OCI-LY7 (cell line): ENCODE results near the gene TUBA1C. TPM values are rescaled to one million over a fixed set of nuclear protein-coding genes. Genes with fewer than 3 reads are reported as not detected.
"Not testable (repeated sequence)": the region's sequence is repeated elsewhere in the genome, so short reads cannot be mapped to it uniquely, and the experiment has no call there.

Experiments used
- BruUV-seq: library from RNA; stranded (reverse); fragments of 400-500 nt; replicated peaks from 2 replicates; lab custom pipeline; 2021; lab: Mats Ljungman, UMichigan
- CTCF ChIA-PET: fragments of 300-600 bp; sonication (Branson Sonifier 250); formaldehyde crosslinking; loops from one replicate; lab custom pipeline; 2022; ENCODE audit warnings: antibody characterized with exemption; ENCODE audit not compliant: unreplicated experiment; lab: Charles Lee
- POLR2A ChIA-PET: fragments of 300-600 bp; sonication (Branson Sonifier 250); formaldehyde crosslinking; loops from one replicate; lab custom pipeline; 2022; ENCODE audit warnings: antibody characterized with exemption; lab: Charles Lee
- DNase-seq: peaks from one replicate; pipeline ENCODE4 v3.0.0-alpha.2; 2015; ENCODE audit warnings: low spot score
- H2AFZ ChIP-seq: fragments of 200-600 bp; sonication (generic), shearing (Covaris generic); 2 replicates; pipeline ENCODE4 v1.6.1; 2014; ENCODE audit warnings: mild to moderate bottlenecking, antibody characterized with exemption, low read length, moderate library complexity
- H3K27ac ChIP-seq: fragments of 200-600 bp; sonication (generic); 2 replicates; pipeline ENCODE4 v1.5.1; 2014; ENCODE audit warnings: mixed run types, low read depth, mild to moderate bottlenecking, moderate library complexity, low read length, inconsistent platforms; ENCODE audit not compliant: poor library complexity, severe bottlenecking
- H3K36me3 ChIP-seq: fragments of 200-600 bp; sonication (generic); 2 replicates; pipeline ENCODE4 v1.6.1; 2014; ENCODE audit warnings: mild to moderate bottlenecking, antibody characterized with exemption, low read length, moderate library complexity, mixed read lengths; ENCODE audit not compliant: insufficient read depth
- H3K4me1 ChIP-seq: fragments of 200-600 bp; sonication (generic); 2 replicates; pipeline ENCODE4 v1.5.1; 2014; ENCODE audit warnings: mild to moderate bottlenecking, low read length; ENCODE audit not compliant: insufficient read depth, poor library complexity, severe bottlenecking
- H3K4me2 ChIP-seq: fragments of 200-600 bp; sonication (generic); 2 replicates; pipeline ENCODE4 v1.6.1; 2014; ENCODE audit warnings: mild to moderate bottlenecking, low read length
- H3K4me3 ChIP-seq: fragments of 200-600 bp; sonication (generic); 2 replicates; pipeline ENCODE4 v1.5.1; 2014; ENCODE audit warnings: mild to moderate bottlenecking, low read depth, low read length; ENCODE audit not compliant: poor library complexity, severe bottlenecking
- H3K79me2 ChIP-seq: fragments of 200-600 bp; sonication (generic); 2 replicates; pipeline ENCODE4 v1.6.1; 2016; ENCODE audit warnings: low read depth, mild to moderate bottlenecking, low read length, moderate library complexity, mixed read lengths; ENCODE audit not compliant: insufficient read depth
- H3K9me2 ChIP-seq: fragments of 200-600 bp; sonication (generic); 2 replicates; pipeline ENCODE4 v1.6.1; 2016; ENCODE audit warnings: mild to moderate bottlenecking, low read length, mixed read lengths; ENCODE audit not compliant: insufficient read depth
- H3K9me3 ChIP-seq: fragments of 200-600 bp; sonication (generic); 2 replicates; pipeline ENCODE4 v1.6.1; 2014; ENCODE audit warnings: mild to moderate bottlenecking, mixed run types, low read length, mixed read lengths
- H4K20me1 ChIP-seq: fragments of 200-600 bp; sonication (generic); 2 replicates; pipeline ENCODE4 v1.6.1; 2014; ENCODE audit warnings: mild to moderate bottlenecking, antibody characterized with exemption, low read length, moderate library complexity, mixed read lengths; ENCODE audit not compliant: insufficient read depth
- EZH2phosphoT487 ChIP-seq: fragments of 200-600 bp; sonication (generic); IDR thresholded peaks from 2 replicates; pipeline ENCODE4 v1.6.1; 2018; ENCODE audit warnings: low read depth, borderline replicate concordance, mild to moderate bottlenecking, mixed run types, antibody characterized with exemption, low read length, moderate library complexity, mixed read lengths
- intact Hi-C: fragments of 100-400 bp; cut with micrococcal nuclease; formaldehyde crosslinking; loops from one replicate; pipeline ENCODE4 v1.10.0; 2022; ENCODE audit not compliant: unreplicated experiment
- total RNA-seq, 2 experiments: library from RNA; depleted of rRNA in 1 of 2; stranded (reverse); fragments of >200 nt in 1 of 2; shearing (Covaris generic) in 1 of 2; gene quantifications; 2 replicates each; pipeline ENCODE4 v1.2.3, GENCODE V29; 2014 to 2022
- TF ChIP-seq, protein P1 (sequence below): fragments of 200-600 bp; sonication (generic); conservative IDR thresholded peaks from 2 replicates; pipeline ENCODE4 v1.5.1; 2014; ENCODE audit warnings: mild to moderate bottlenecking, antibody characterized with exemption, low read length, moderate library complexity, mixed read lengths

TUBA1C gene
- total RNA-seq, 2 experiments from 2014 or later, result 276 to 291 TPM

DNA sequence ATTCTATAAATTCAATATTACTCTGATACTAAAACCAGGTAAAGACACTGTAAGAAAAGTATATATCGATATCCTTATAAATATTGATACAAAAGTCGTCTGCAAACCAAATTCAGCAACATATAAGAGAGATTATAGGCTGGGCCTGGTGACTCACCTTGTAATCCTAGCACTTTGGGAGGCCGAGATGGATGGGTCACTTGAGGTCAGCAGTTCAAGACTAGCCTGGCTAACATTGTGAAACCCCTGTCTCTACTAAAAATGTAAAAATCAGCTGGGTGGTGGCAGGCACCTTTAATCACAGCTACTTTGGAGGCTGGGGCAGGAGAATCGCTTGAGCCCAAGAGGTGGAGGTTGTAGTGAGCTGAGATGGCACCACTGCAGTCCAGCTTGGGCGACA lies 13.5 kb upstream of the TUBA1C start:
- Histone ChIP-seq H3K27ac (no peak overlapping the region), H3K9me3 (no peaks in the 10 kb centered on the region), H3K9me2 (no peaks in the 10 kb centered on the region), H2AFZ (no peak overlapping the region), H3K79me2 (no peaks in the 10 kb centered on the region), H3K4me3 (no peak overlapping the region), H3K36me3 (no peaks in the 10 kb centered on the region), H3K4me2 (no peak overlapping the region), H3K4me1 (no peaks in the 10 kb centered on the region), H4K20me1 (no peaks in the 10 kb centered on the region)
- TF ChIP-seq EZH2phosphoT487, result no peak
- TF ChIP-seq, protein P1, sequence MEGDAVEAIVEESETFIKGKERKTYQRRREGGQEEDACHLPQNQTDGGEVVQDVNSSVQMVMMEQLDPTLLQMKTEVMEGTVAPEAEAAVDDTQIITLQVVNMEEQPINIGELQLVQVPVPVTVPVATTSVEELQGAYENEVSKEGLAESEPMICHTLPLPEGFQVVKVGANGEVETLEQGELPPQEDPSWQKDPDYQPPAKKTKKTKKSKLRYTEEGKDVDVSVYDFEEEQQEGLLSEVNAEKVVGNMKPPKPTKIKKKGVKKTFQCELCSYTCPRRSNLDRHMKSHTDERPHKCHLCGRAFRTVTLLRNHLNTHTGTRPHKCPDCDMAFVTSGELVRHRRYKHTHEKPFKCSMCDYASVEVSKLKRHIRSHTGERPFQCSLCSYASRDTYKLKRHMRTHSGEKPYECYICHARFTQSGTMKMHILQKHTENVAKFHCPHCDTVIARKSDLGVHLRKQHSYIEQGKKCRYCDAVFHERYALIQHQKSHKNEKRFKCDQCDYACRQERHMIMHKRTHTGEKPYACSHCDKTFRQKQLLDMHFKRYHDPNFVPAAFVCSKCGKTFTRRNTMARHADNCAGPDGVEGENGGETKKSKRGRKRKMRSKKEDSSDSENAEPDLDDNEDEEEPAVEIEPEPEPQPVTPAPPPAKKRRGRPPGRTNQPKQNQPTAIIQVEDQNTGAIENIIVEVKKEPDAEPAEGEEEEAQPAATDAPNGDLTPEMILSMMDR, result no peak
- intact Hi-C loops, result no loop called here
- DNase-seq, result no peak
- BruUV-seq, result no TSS peak
- POLR2A ChIA-PET, result no interaction called here
- CTCF ChIA-PET, result no interaction called here

DNA sequence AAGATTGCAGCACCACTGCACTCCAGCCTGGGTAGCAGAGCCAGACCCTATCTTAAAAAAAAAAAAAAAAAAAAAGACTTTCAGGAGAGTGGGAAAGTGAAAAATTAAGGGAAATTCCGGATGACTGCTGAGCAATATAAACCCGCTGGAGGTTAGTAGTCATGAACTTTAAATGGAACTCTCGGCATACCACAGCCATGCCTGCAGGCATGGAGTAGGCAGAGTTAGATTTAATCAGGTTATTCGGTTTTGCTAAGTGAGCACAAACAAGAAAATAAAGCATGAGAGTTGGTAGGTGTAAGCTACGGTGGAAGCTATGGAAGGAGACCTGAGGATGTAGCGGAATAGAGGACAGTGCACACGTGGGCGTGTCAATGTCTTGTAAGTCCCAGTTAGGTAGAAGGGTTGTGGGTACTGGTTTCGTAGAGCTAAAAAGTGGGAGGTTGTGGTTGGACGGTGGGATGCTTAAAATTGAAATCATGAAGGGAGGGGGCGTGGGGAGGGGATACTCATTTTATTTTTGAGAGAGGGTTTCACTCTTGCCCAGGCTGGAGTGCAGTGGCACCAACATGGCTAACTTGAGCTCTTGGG lies 11.8 kb upstream of the TUBA1C start:
- Histone ChIP-seq H4K20me1 (no peaks in the 10 kb centered on the region), H3K27ac (no peak overlapping the region), H3K9me3 (no peaks in the 10 kb centered on the region), H3K4me2 (no peak overlapping the region), H3K79me2 (no peaks in the 10 kb centered on the region), H2AFZ (no peak overlapping the region), H3K36me3 (no peaks in the 10 kb centered on the region), H3K4me1 (peaks cover 9% of the 10 kb centered on the region), H3K4me3 (no peak overlapping the region), H3K9me2 (no peaks in the 10 kb centered on the region)
- no peak for DNase-seq
- POLR2A ChIA-PET, result interaction anchor here (0.5 kb wide), 1 partner anchor 575 kb away, joined by 3 read pairs; the partner anchor contains the start of gene NCKAP5L
- CTCF ChIA-PET, result interaction anchor here (0.6 kb wide), 1 partner anchor 143 kb away, joined by 3 read pairs; no protein-coding TSS in a partner anchor
- no TSS peak for BruUV-seq
- intact Hi-C loops, result no loop called here
- TF ChIP-seq, protein P1, result no peak
- TF ChIP-seq EZH2phosphoT487, result no peak

DNA sequence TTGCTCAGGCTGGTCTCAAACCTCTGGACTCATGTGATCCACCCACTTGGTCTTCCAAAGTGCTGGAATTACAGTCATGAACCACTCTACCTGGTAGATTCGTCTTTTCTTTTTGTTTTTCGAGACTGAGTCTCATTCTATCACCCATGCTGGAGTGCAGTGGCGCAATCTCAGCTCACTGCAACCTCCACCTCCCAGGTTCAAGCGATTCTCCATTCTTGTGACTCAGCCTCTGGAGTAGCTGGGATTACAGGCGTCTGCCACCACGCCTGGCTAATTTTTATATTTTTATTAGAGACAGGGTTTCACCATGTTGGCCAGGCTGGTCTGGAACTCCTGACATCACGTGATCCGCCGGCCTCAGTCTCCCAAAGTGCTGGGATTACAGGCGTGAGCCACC lies 9.4 kb upstream of the TUBA1C start:
- H4K20me1 ChIP-seq, CTCF ChIA-PET, H3K9me2 ChIP-seq, H2AFZ ChIP-seq, H3K79me2 ChIP-seq, intact Hi-C loops, H3K4me1 ChIP-seq, H3K4me2 ChIP-seq, BruUV-seq, H3K27ac ChIP-seq, POLR2A ChIA-PET, DNase-seq, H3K4me3 ChIP-seq, H3K36me3 ChIP-seq, H3K9me3 ChIP-seq: not testable (repeated sequence)
